Adipocyte (in vitro differentiated cells): Measurements from ENCODE around the gene TEAD3.

Source experiments
- DNase-seq: peaks from one replicate; pipeline ENCODE4 v3.0.0-alpha.2; 2015; ENCODE audit warnings: low read depth
- H3K27me3 ChIP-seq: replicated peaks from 2 replicates; pipeline ENCODE4 v1.7.0; 2013; ENCODE audit warnings: mild to moderate bottlenecking, low read length, moderate library complexity; ENCODE audit not compliant: control insufficient read depth, insufficient read depth
- H3K36me3 ChIP-seq: 2 replicates; pipeline ENCODE4 v1.7.0; 2013; ENCODE audit warnings: low read length, mild to moderate bottlenecking, moderate library complexity; ENCODE audit not compliant: control insufficient read depth, insufficient read depth, severe bottlenecking
- H3K4me1 ChIP-seq: 2 replicates; pipeline ENCODE4 v1.7.0; 2013; ENCODE audit warnings: mild to moderate bottlenecking, low read length, moderate library complexity; ENCODE audit not compliant: control insufficient read depth, insufficient read depth
- H3K4me3 ChIP-seq: 2 replicates; pipeline ENCODE4 v1.7.0; 2013; ENCODE audit warnings: mild to moderate bottlenecking, low read length, moderate library complexity
- H3K9ac ChIP-seq: 2 replicates; pipeline ENCODE4 v1.7.0; 2013; ENCODE audit warnings: mild to moderate bottlenecking, low read length, moderate library complexity
- H3K9me3 ChIP-seq: 2 replicates; pipeline ENCODE4 v1.7.0; 2013; ENCODE audit warnings: mild to moderate bottlenecking, low read length, moderate library complexity; ENCODE audit not compliant: control insufficient read depth

Gene TEAD3

DNA sequence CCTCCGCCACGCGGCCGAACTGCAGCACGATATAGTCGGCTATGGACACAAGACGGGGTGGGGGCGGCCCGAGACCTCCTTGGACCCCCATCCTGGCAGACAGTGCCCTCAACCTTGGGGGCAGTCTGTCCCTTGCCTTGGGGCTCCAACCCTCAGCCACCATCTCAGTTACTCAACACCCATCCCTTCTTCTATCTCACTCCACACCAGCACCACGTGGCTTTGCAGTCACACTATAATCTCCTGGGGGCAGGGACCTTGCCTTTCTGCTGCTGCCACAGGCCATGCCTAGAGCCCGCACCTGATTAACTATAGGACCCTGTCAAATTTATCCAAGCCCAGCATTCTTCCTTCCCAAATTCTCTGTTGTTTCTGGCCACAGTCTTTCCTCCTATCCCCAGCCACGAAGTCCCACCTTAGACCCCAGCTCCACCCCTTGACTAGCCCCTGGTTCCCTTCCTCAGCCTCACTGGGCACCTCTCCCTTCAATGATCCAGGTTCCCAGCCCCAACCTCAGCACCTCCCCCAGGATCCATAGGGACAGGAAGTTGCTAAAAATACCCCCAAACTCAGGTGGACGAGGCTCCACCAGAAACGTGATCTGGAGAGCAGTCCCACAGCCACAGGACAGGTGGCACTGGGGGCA, 1.7 kb upstream of the TEAD3 start:
- Histone ChIP-seq H3K4me1 (peaks cover 23% of the 10 kb centered on the region), H3K9ac (peak overlapping the region; percentile 90), H3K4me3 (peak overlapping the region; percentile 81), H3K36me3 (no peaks in the 10 kb centered on the region), H3K27me3 (peaks cover under 1% of the 10 kb centered on the region), H3K9me3 (no peaks in the 10 kb centered on the region)
- DNase-seq, result peak; percentile 37

DNA sequence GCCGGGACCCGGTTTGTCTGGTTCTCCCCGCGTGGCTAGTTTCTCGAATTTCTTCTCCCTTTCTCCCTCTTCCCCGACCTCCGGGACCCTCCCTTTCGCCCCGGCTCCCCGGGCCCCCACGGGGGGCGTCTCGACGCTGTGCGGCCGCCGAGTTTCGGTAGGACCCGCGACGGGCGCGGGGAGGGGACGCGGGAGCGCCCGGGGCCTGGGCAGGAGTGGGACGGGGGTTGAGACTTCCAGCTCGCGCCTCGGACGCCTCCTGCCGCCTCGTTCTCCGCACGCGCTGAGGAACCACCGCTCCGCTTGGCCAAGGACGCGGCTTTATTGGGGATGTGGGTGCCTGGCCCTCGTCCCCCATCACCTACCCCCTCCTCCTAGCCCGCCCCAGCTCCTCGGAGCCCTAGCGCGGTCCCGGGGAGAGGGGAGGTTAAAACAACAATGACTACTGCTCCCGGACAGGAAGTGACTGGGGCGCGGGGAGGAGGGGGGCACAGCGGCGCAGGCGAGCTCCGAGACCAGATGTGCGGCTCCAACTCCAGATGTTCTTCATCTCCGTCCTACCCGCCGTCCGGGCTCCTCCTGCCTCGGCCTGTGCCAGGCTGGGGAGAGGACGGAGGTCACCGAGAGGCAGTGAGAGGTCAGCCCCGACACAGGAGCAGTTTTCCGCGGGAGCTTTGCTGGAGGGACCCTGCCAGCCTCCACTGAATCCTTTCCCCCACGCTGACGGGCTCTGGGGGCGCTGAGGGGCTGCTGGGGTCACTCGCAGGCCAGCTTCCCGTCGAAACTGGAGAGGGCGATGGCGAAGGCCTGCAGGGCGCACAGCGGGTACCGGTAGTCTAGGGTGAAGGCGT, 917 bp upstream of the TEAD3 start:
- DNase-seq, result peak; percentile 93
- Histone ChIP-seq H3K9me3 (no peaks in the 10 kb centered on the region), H3K36me3 (no peaks in the 10 kb centered on the region)

DNA sequence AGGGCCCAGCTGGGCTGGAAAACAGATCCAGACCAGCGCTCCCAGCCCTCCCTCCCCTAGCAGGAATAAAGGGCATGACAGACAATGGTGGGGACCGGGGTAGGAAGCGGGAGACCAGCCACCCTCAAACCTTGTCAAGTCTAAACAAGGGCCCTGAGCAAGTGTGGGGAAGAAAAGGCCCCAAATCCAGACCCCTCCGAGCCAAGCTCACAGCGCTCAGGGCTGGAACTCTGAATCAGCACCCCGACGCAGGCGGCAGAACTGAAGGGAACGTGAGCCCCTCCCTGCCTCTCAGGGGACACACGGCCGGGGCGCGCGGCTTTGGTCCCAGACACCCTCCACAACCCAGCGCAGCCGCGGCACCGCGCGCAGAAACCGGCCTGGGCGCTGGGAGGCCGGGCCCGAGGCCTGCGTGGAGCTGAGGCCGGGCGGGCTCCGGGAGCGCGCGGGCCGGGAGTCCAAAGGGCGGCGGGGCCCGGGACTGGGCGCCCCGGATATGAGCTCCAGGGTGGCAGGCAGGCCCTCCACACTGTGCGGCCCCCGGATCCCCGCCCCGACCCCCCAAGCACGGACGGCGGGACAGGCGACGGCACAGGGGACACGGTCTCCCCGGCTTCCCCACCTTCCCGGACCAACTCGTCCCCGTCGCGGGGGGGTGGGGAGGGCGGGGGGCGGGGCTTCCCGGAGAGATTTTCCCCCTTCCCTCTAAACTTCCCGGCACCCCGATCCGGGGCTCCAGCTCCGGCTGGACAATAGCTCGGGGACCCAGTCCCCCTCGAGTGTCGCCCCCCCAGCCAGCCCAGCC, 641 bp downstream of the TEAD3 start:
- Histone ChIP-seq H3K9me3 (no peaks in the 10 kb centered on the region), H3K27me3 (no peaks in the 10 kb centered on the region), H3K36me3 (no peaks in the 10 kb centered on the region), H3K4me3 (peak overlapping the region; percentile 87), H3K9ac (peak overlapping the region; percentile 83), H3K4me1 (peaks cover 29% of the 10 kb centered on the region)
- DNase-seq, result peak; percentile 73

More for the DNA sequence above, 917 bp upstream of the TEAD3 start:
- no peaks in the 10 kb centered on the region for H3K27me3 ChIP-seq
- H3K4me3 ChIP-seq, result peak overlapping the region; percentile 81
- peak overlapping the region; percentile 90 for H3K9ac ChIP-seq
- H3K4me1 ChIP-seq, result peaks cover 23% of the 10 kb centered on the region

DNA sequence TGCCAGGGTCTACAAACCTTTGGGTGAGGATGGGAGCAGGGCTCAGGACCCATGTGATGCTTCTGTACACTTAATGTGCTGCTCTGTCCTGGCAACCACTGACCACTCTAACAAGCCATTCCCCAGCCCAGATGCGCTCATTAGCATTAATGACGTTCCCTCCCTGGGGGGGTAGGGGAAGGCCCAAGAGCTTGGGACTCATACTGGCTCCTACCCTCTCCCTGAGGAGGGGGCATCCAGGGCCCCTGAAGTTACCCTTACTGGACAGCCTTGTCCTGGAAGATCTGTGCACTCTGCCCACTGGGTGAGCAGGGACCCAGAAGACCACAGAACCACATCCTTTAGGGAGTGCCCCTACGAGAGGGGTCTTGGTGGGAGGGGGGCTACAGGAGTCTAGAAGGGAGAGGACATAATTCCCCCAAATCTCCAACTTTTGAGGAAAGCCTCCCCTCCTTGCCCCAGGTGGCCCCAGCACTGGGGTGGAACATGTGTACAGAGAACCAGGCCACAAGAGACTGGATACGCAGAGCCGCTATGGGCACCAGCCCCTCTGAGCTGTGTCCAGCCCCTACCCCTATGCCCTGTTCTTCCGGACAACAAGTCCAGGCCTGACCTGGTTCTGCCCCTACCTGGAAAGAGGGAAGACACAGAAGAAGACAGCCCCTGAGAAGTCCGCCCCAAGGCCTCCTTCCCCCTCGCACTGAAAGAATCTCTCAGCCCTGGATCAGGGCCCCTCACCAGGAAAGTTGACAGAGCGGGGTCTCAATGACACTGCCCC, 1.4 kb downstream of the TEAD3 start:
- no peaks in the 10 kb centered on the region for H3K9me3 ChIP-seq
- H3K27me3 ChIP-seq, result no peaks in the 10 kb centered on the region
- peak; percentile 42 for DNase-seq
- H3K4me1 ChIP-seq, result peaks cover 31% of the 10 kb centered on the region
- H3K4me3 ChIP-seq, result peak overlapping the region; percentile 87
- H3K36me3 ChIP-seq, result no peaks in the 10 kb centered on the region
- H3K9ac ChIP-seq, result peak overlapping the region; percentile 83

DNA sequence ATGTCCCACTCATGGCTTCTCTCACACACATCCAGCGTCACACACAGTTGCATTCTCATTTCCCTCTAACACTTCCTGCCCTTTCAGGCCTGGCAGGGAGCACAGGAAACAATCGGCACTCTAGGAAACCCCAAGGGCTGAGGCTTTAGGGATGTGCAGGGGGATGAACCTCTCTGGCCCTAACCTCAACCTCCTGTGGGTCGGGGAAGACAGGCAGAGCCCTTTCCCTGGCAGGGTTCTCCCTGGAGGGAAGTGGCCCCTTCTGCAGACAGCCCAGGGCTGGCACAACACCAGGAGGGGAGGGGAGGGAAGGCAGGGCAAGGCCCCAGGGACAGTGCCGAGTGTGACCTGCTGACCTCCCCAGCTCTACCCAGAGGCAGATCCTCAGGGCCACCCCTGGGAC, 2.7 kb downstream of the TEAD3 start:
- Histone ChIP-seq H3K36me3 (no peaks in the 10 kb centered on the region), H3K9ac (peak overlapping the region; percentile 35), H3K4me3 (peak overlapping the region; percentile 56), H3K27me3 (no peaks in the 10 kb centered on the region), H3K9me3 (no peaks in the 10 kb centered on the region), H3K4me1 (peaks cover 34% of the 10 kb centered on the region)
- peak; percentile 39 for DNase-seq

DNA sequence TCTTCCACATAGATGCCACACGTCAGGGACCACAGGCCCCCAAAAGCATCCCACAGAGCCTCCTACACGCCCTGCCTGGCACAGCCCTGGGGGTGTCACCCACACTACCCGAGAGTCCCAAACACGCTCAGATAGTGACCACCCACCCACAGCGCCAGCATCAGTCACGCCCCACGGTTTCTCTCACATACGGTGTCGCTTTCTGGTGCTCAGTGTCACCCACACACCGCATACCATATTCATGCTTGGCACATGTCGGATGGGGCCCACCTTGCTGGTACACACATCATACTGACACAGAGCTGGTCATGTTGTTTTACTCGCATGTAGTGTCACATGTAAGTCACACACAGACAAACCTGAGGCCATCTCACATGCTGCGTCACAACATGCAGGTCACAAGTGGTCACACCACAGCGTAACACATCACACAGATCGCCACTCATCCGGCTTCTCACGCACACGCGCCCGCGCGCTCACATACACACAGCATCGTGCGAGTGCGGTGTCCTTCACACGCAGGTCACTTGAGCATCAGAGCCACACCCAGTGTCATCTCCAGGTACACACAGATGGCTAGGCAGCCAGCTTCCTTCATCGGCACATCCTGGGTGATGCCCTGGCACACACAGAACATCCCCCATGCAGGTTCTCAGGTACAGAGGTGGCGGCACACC, 3.4 kb downstream of the TEAD3 start:
- Histone ChIP-seq H3K9ac (no peak overlapping the region), H3K36me3 (no peaks in the 10 kb centered on the region), H3K9me3 (no peaks in the 10 kb centered on the region), H3K4me3 (no peak overlapping the region), H3K4me1 (peaks cover 34% of the 10 kb centered on the region), H3K27me3 (no peaks in the 10 kb centered on the region)
- DNase-seq, result no peak

DNA sequence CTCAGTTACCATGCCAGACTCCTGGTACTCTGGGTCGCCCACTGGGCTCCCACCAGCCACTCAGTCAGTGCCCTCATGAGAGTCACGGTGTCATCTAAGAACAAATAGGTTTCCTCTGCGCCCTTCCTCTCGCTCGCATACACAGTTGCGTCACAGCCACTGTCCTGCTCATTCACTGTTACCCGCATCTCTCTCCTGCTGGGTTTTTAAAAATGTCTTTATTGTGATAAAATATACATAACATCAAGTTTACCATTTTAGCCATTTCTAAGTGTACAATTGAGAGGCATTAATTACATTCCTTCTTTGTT, 4.0 kb downstream of the TEAD3 start:
- peak; percentile 16 for DNase-seq
- Histone ChIP-seq H3K9ac (no peak overlapping the region), H3K4me1 (peaks cover 32% of the 10 kb centered on the region), H3K27me3 (no peaks in the 10 kb centered on the region), H3K36me3 (no peaks in the 10 kb centered on the region), H3K9me3 (no peaks in the 10 kb centered on the region), H3K4me3 (no peak overlapping the region)

DNA sequence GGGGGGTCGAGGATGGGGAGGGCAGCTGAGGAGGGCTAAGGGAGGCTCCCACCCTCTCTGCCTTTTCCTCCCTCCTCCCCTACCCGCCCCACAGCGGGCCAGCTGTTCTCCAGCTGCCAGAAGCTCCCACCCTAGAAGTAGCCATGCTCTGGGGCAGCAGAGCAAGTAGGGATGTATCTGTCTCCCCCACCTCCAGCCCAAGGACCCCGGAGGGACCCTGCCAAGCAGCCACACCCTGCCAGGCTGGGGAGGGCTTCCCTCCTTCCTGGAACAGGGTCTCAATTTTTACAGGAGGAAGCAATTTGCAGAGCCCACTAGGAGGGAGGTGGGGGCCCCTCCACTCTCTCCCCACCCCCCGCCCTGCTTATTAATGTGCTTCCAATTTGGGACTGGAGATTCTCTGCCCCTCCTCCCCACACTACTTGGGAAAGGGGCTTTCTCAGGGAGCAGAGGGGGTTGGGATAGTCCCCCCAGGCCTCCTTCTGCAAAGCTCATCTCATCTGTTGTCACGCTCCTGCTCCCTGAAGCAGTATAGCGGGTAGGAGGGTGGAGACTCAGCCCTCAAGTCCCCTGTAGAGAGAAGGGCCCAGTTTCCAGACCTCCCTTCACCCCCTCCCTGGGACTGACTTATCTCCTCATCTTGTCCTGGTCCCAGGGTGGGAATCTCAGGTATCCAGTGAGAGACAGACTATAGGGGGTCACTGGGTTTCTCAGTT, 4.5 kb downstream of the TEAD3 start:
- H3K9me3 ChIP-seq, result no peaks in the 10 kb centered on the region
- no peaks in the 10 kb centered on the region for H3K36me3 ChIP-seq
- H3K27me3 ChIP-seq, result no peaks in the 10 kb centered on the region
- peaks cover 36% of the 10 kb centered on the region for H3K4me1 ChIP-seq
- H3K9ac ChIP-seq, result peak overlapping the region; percentile 29
- DNase-seq, result peak; percentile 21
- H3K4me3 ChIP-seq, result no peak overlapping the region

DNA sequence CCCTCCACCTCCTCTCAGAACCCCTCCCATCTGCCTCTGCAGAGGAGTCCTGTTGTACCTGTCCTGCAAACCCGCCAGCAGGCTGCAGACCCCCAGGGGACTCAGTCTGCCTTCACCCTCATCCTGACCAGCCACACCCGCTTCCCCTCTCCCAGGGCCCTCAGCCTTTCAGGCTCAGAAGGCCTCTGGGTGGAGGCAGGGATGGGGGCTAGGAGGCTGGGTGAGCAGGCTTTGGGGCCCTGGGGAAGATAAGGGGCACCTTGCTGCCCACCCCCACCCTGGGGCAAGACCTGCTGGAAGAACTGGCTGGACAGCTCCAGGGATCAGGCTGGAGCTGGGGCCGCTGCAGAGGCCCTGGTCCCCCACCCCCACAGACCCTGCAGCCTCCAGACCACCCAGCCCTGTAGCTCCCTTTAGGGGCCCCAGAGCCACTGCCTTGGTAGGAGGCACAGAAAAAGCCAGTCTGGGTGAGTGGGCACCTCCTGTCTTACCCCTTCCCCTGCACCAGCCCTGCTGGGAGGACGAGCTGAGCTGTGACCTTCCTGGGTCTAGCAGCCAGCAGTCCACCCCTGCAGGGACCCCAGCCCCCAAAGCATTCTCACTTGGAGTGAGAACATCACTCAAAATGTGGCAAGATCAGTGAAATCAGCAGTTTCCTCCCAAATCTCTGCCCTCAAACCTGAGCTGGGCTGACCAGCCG, 5.2 kb downstream of the TEAD3 start:
- Histone ChIP-seq H3K4me1 (peaks cover 36% of the 10 kb centered on the region), H3K9ac (peak overlapping the region; percentile 29), H3K9me3 (no peaks in the 10 kb centered on the region), H3K4me3 (no peak overlapping the region), H3K36me3 (no peaks in the 10 kb centered on the region), H3K27me3 (no peaks in the 10 kb centered on the region)
- peak; percentile 24 for DNase-seq
